ENCODE data around the gene SRRM1.

DNA sequence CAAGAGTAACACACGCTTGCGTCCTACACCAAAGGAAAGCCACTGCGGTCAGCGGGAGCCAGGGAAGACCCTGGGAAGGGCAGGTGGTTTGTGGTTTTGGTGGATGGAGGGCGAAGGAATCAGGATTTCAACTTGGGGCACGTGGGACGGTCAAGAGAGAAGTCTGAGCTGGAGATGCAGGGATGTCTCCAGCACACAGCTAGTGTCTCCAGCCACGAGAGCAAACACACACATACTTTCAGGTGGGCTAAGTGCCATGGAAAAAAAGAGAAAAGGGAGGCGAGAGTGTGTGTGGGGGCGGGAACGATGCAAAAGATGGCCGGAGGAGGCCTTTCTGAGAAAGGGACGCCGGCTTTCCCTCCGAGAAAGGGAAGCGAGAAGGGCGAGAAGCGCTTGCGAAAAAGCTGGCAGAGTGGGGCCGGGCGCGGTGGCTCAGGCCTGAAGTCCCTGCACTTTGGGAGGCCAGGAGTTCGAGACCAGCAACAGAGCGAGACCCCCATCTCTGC lies 1.4 kb upstream of the SRRM1 start:
- TF ChIP-seq, protein P1, sequence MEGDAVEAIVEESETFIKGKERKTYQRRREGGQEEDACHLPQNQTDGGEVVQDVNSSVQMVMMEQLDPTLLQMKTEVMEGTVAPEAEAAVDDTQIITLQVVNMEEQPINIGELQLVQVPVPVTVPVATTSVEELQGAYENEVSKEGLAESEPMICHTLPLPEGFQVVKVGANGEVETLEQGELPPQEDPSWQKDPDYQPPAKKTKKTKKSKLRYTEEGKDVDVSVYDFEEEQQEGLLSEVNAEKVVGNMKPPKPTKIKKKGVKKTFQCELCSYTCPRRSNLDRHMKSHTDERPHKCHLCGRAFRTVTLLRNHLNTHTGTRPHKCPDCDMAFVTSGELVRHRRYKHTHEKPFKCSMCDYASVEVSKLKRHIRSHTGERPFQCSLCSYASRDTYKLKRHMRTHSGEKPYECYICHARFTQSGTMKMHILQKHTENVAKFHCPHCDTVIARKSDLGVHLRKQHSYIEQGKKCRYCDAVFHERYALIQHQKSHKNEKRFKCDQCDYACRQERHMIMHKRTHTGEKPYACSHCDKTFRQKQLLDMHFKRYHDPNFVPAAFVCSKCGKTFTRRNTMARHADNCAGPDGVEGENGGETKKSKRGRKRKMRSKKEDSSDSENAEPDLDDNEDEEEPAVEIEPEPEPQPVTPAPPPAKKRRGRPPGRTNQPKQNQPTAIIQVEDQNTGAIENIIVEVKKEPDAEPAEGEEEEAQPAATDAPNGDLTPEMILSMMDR (IDR thresholded peaks at IDR 0.05), result no peak
- TF ChIP-seq EP300 (IDR thresholded peaks at IDR 0.05) (no peak), POLR2A (IDR thresholded peaks at IDR 0.05) (no peak)
